ENCODE results near the gene WFIKKN1.
A peak's percentile ranks its signal among the peaks of the same experiment; 100 is the strongest.

Gene WFIKKN1

GRCh38 chr16:630815-631405 is at the start of gene WFIKKN1:
TSS of gene WFIKKN1 (plus strand) at chr16:630985. CDS start at chr16:631254, 269 bp downstream.
- no peak for DNase-seq

- DNase-seq, result no peak
Observed at GRCh38 chr16:582218-582613, 48.6 kb upstream of the WFIKKN1 start.

GRCh38 chr16:582614-583331 is 48.0 kb upstream of the WFIKKN1 start:
- no peak for DNase-seq

GRCh38 chr16:583470-583814 is 47.3 kb upstream of the WFIKKN1 start:
- no peak for DNase-seq

- DNase-seq, result no peak
Observed at GRCh38 chr16:583815-584591, 46.8 kb upstream of the WFIKKN1 start.

- no peak for DNase-seq
Observed at GRCh38 chr16:585351-585750, 45.4 kb upstream of the WFIKKN1 start.

GRCh38 chr16:586047-586644 is 44.6 kb upstream of the WFIKKN1 start:
- no peak for DNase-seq

- DNase-seq, result no peak
Observed at GRCh38 chr16:586645-587590, 43.9 kb upstream of the WFIKKN1 start.

GRCh38 chr16:588639-588888 is 42.2 kb upstream of the WFIKKN1 start:
- peak; percentile 64 to 72 for DNase-seq

GRCh38 chr16:588889-589657 is 41.7 kb upstream of the WFIKKN1 start:
- peak; percentile 97 to 98 for DNase-seq

- peak; percentile 99 for DNase-seq
Observed at GRCh38 chr16:589658-590187, 41.1 kb upstream of the WFIKKN1 start, which contains the start of gene RAB40C. TSS of gene RAB40C (plus strand) at chr16:590066. CDS start at chr16:590292, 226 bp downstream.

- DNase-seq, result no peak
Observed at GRCh38 chr16:590188-590814, 40.5 kb upstream of the WFIKKN1 start.

GRCh38 chr16:590815-591200 is 40.0 kb upstream of the WFIKKN1 start:
- no peak for DNase-seq

- no peak for DNase-seq
Observed at GRCh38 chr16:591231-591630, 39.6 kb upstream of the WFIKKN1 start.

- no peak for DNase-seq
Observed at GRCh38 chr16:591892-592517, 38.8 kb upstream of the WFIKKN1 start.

GRCh38 chr16:592518-593306 is 38.1 kb upstream of the WFIKKN1 start:
- DNase-seq, result peak in 1 of 2 donors; percentile 42

- DNase-seq, result no peak
Observed at GRCh38 chr16:593406-593805, 37.4 kb upstream of the WFIKKN1 start.

- no peak for DNase-seq
Observed at GRCh38 chr16:593807-594206, 37.0 kb upstream of the WFIKKN1 start.

GRCh38 chr16:595094-595528 is 35.7 kb upstream of the WFIKKN1 start:
- DNase-seq, result no peak

All from CD4-positive, alpha-beta T cell treated with Interleukin-4 for 1 hour (primary cell).